Renal cortical epithelial cell (primary cell): ENCODE results near the gene NOL12. TPM values are rescaled to one million over a fixed set of nuclear protein-coding genes. Genes with fewer than 3 reads are reported as not detected.

ENCODE experiments used
- total RNA-seq: library from RNA; depleted of rRNA; stranded (reverse); fragments of >200 nt; gene quantifications from 2 replicates; pipeline ENCODE4 v1.2.3, GENCODE V29; 2014

NOL12 gene
- total RNA-seq, 1 donor from 2014 or later = 19.6 TPM

Other genes starting within 250 kb of the NOL12 start
- 1.1 and 2.6 TPM in 2 replicates for gene MFNG, start 200.0 kb upstream of the NOL12 start, total RNA-seq
- gene CARD10, start 166.9 kb upstream of the NOL12 start, total RNA-seq = 39.9 and 46.0 TPM in 2 replicates
- 20.8 and 42.7 TPM in 2 replicates for gene CDC42EP1, start 125.9 kb upstream of the NOL12 start, total RNA-seq
- not detected in 2 replicates for gene LGALS2, start 106.3 kb upstream of the NOL12 start, total RNA-seq
- gene GGA1, start 77.5 kb upstream of the NOL12 start, total RNA-seq = 45.5 and 57.9 TPM in 2 replicates
- 5.0 and 8.1 TPM in 2 replicates for gene SH3BP1, start 46.7 kb upstream of the NOL12 start, total RNA-seq
- gene PDXP, start 27.6 kb upstream of the NOL12 start, total RNA-seq = 6.1 and 10.6 TPM in 2 replicates
- 761 and 4,632 TPM in 2 replicates for gene LGALS1, start 10.7 kb upstream of the NOL12 start, total RNA-seq
- gene TRIOBP, start 10.7 kb downstream of the NOL12 start, total RNA-seq = 89.1 and 114 TPM in 2 replicates
- 9.9 and 24.7 TPM in 2 replicates for gene GCAT, start 121.6 kb downstream of the NOL12 start, total RNA-seq
- gene GALR3, start 137.0 kb downstream of the NOL12 start, total RNA-seq = 0.35 TPM in 1 of 2 replicates, not detected in the other
- gene ANKRD54, start 158.0 kb downstream of the NOL12 start, total RNA-seq = 32.8 and 45.7 TPM in 2 replicates
- gene EIF3L, start 163.1 kb downstream of the NOL12 start, total RNA-seq = 278 and 409 TPM in 2 replicates
- 35.9 and 65.0 TPM in 2 replicates for gene MICALL1, start 220.0 kb downstream of the NOL12 start, total RNA-seq